ENCODE data around the gene HMGCS2.

HMGCS2 gene

DNA sequence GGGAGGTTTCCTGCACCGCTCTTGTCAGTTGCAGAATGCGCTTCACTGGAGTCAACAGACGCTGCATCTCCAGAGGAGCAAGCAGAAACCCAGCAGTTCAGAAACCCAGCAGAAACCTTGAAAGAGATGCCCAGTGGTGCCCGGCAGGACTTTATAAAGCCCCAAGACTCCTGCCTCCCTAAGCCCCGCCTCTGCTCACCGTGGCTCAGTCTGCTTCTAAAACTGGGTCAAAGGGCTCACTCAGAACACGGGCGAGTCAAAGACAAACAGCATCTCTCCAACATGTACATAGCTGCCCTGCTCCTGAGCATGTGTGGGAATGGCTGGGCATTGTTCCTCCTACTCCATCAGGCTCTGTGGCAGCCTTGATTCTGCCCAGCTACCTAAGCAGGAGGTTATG is at the start of gene HMGCS2:
TSS of gene HMGCS2 (minus strand) at position 128 of the 400 bp plus-strand sequence. CDS start at position 67, 61 bp downstream.
- H3K4me3 ChIP-seq (ENCODE audit: low read depth, low read length) = no peak within 1 kb of the TSS
- DNase-seq (ENCODE audit: low read depth) = no peak
- TF ChIP-seq, protein P1, sequence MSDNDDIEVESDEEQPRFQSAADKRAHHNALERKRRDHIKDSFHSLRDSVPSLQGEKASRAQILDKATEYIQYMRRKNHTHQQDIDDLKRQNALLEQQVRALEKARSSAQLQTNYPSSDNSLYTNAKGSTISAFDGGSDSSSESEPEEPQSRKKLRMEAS (IDR thresholded peaks at IDR 0.05; ENCODE audit: low read depth, low read length) = no peak
- no peak for TF ChIP-seq MYC (IDR thresholded peaks at IDR 0.05; ENCODE audit: low read depth, low read length)
- no peak for TF ChIP-seq POLR2A (IDR thresholded peaks at IDR 0.05; ENCODE audit: extremely low read depth, insufficient read length)
- TF ChIP-seq, protein P2, sequence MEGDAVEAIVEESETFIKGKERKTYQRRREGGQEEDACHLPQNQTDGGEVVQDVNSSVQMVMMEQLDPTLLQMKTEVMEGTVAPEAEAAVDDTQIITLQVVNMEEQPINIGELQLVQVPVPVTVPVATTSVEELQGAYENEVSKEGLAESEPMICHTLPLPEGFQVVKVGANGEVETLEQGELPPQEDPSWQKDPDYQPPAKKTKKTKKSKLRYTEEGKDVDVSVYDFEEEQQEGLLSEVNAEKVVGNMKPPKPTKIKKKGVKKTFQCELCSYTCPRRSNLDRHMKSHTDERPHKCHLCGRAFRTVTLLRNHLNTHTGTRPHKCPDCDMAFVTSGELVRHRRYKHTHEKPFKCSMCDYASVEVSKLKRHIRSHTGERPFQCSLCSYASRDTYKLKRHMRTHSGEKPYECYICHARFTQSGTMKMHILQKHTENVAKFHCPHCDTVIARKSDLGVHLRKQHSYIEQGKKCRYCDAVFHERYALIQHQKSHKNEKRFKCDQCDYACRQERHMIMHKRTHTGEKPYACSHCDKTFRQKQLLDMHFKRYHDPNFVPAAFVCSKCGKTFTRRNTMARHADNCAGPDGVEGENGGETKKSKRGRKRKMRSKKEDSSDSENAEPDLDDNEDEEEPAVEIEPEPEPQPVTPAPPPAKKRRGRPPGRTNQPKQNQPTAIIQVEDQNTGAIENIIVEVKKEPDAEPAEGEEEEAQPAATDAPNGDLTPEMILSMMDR (IDR thresholded peaks at IDR 0.05; ENCODE audit: low read depth, low read length) = no peak

DNA sequence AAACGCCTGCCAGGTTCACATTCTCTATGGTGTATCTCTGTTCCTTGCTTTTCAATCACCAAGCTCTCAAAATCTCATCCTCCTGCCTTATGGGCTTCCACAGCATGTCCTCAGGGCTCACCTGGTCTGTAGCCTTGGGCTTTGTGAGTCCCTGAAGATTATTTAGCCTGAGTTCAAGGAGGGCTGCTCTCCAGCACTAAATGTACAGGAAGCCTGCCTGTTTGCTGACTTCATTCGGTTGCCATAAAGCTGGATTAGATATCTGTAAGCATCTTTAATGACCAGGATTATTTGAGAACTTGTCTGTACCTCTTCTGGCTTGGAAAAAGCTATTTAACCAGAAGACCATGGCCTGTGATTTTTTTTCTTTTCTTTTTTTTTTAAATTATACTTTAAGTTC is 49.5 kb upstream of the HMGCS2 start:
- no peak for DNase-seq (ENCODE audit: low read depth)
- TF ChIP-seq POLR2A (IDR thresholded peaks at IDR 0.05; ENCODE audit: extremely low read depth, insufficient read length) (no peak), MYC (IDR thresholded peaks at IDR 0.05; ENCODE audit: low read depth, low read length) (no peak)
- TF ChIP-seq, protein P1 (IDR thresholded peaks at IDR 0.05; ENCODE audit: low read depth, low read length) = no peak
- TF ChIP-seq, protein P2 (IDR thresholded peaks at IDR 0.05; ENCODE audit: low read depth, low read length) = no peak
- no peak overlapping the region for H3K4me3 ChIP-seq (ENCODE audit: low read depth, low read length)

DNA sequence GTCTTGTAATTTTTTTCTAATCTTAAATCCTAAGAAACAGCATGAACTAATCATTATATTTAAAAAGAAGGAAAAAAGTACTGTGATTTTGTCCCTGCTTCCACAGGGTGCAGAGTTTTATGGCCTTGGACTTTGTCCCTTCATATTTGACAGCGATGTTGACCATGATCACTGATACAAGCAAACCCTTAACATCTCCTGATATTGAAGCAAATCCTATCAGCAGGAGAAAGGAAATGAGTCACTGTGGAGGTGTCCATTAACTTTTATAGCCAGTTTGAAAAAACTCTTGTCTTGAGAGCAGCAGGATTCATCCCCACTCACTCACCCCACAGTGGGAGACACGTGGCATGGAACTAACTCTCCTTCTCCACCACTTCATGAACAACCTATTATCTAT is 47.7 kb upstream of the HMGCS2 start:
- TF ChIP-seq MYC (IDR thresholded peaks at IDR 0.05; ENCODE audit: low read depth, low read length) (no peak), POLR2A (IDR thresholded peaks at IDR 0.05; ENCODE audit: extremely low read depth, insufficient read length) (no peak)
- TF ChIP-seq, protein P2 (IDR thresholded peaks at IDR 0.05; ENCODE audit: low read depth, low read length) = no peak
- TF ChIP-seq, protein P1 (IDR thresholded peaks at IDR 0.05; ENCODE audit: low read depth, low read length) = no peak
- DNase-seq (ENCODE audit: low read depth) = peak; percentile 4
- no peak overlapping the region for H3K4me3 ChIP-seq (ENCODE audit: low read depth, low read length)

DNA sequence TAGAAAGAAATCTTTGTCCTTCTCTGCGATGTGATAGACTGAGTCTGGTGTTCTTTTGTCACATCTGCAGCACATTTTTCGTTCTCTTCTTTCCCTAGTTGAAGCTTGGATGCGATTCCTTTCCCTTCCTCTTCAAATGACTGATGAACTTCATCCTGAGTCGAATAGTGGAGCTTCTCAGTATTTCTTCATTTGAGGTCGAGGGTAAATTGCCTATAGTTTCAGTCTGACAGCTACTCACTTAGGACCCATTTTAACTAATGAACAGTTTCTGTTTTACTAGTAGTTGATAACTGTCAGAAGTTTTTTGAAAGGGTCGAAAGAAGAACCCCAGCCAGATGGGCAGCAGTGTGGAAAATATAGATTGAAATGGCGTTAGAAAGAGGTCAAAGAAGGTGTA is 47.2 kb upstream of the HMGCS2 start:
- H3K4me3 ChIP-seq (ENCODE audit: low read depth, low read length) = no peak overlapping the region
- no peak for DNase-seq (ENCODE audit: low read depth)
- TF ChIP-seq MYC (IDR thresholded peaks at IDR 0.05; ENCODE audit: low read depth, low read length) (no peak), POLR2A (IDR thresholded peaks at IDR 0.05; ENCODE audit: extremely low read depth, insufficient read length) (no peak)
- TF ChIP-seq, protein P1 (IDR thresholded peaks at IDR 0.05; ENCODE audit: low read depth, low read length) = no peak
- TF ChIP-seq, protein P2 (IDR thresholded peaks at IDR 0.05; ENCODE audit: low read depth, low read length) = no peak

DNA sequence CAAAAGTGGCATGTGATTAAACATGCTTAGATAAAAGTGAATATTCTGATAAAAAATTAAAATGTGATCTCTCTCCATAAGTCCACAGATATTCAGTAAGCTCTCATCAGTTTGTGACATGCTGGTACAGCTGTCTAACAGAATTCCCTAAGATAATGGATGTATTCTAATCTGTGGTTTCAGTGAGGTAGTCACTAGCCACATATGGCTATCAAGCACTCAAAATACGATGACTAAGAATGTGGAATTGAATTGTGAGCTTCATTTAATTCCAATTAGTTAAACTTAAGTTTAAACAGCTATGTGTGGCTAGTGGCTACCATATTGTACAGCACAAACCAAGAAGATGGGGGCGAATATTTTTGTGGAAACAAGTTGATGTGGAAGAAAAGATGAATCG is 46.7 kb upstream of the HMGCS2 start:
- TF ChIP-seq MYC (IDR thresholded peaks at IDR 0.05; ENCODE audit: low read depth, low read length) (no peak), POLR2A (IDR thresholded peaks at IDR 0.05; ENCODE audit: extremely low read depth, insufficient read length) (no peak)
- TF ChIP-seq, protein P1 (IDR thresholded peaks at IDR 0.05; ENCODE audit: low read depth, low read length) = no peak
- TF ChIP-seq, protein P2 (IDR thresholded peaks at IDR 0.05; ENCODE audit: low read depth, low read length) = no peak
- no peak overlapping the region for H3K4me3 ChIP-seq (ENCODE audit: low read depth, low read length)
- no peak for DNase-seq (ENCODE audit: low read depth)

Data from NB4 (cell line).